ENCODE results near the gene TNFRSF25. TPM values are rescaled to one million over a fixed set of nuclear protein-coding genes. Genes with fewer than 3 reads are reported as not detected.

The TNFRSF25 gene
- total RNA-seq, 1 donor from 2014 or later: 11.4 TPM

DNA sequence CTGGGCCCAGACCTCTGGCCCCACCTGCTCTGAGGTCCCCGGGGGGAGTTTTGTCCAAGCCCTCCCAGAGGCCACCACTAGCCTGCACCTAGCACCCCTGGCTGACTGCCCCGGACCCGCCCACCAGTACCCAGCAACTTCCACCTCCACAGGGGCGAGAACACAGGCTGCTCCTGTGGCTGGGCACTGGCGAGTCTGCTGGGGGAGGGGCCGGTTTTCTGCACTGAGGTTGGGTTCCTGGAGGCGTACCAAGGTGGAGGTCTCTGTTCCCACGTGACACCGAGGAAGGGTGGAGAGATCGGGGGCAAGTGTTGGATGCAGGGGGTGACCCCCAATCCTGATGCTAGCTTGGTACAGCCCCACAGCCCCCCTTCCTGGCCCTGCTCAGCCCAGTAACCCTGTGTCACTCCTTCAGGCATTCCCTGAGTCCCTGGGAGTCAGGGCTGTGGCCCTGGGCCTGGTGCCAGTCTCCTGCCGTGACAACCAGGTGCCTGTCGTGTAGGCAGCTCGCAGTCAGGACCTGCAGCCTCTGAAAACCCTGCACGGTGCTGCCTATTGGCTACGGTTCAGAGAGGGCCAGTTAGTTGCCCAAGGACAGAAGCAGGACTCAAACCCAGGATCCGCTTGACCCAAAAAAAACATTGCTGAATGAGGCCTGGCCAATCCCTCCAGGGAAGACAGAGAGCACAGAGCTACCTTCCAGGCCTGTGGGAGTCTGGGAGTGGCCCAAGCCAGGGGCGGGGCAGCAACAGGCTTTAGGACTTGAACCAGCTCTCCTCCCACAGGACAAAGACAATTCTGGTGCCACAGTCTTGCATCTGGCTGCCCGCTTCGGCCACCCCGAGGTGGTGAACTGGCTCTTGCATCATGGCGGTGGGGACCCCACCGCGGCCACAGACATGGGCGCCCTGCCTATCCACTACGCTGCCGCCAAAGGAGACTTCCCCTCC lies 38.3 kb downstream of the TNFRSF25 start:
- no peak for ATAC-seq
- DNase-seq (ENCODE audit: missing footprints): no peak
- intact Hi-C loops (cut with DNase I): no loop called here

DNA sequence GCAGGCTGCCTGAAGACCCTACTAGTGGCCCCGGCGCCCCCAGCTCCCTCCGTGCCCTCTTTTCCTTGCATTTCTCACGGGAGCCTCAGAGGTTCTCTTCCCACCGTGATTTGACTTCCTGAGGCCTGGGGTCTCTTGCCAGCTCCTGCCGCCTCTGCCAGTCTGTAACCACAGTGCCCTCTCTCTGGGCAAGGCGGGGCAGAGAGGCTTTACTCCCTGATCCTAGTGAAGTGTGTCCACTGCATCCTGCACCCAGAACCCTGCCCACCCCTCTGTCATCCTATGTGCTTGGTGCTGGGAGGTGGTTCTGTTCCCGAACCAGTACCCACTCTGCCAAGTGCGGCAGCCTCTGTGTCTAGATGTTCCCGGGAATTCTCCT lies 39.0 kb downstream of the TNFRSF25 start:
- ATAC-seq: no peak
- no peak for DNase-seq (ENCODE audit: missing footprints)
- intact Hi-C loops (cut with DNase I): no loop called here

DNA sequence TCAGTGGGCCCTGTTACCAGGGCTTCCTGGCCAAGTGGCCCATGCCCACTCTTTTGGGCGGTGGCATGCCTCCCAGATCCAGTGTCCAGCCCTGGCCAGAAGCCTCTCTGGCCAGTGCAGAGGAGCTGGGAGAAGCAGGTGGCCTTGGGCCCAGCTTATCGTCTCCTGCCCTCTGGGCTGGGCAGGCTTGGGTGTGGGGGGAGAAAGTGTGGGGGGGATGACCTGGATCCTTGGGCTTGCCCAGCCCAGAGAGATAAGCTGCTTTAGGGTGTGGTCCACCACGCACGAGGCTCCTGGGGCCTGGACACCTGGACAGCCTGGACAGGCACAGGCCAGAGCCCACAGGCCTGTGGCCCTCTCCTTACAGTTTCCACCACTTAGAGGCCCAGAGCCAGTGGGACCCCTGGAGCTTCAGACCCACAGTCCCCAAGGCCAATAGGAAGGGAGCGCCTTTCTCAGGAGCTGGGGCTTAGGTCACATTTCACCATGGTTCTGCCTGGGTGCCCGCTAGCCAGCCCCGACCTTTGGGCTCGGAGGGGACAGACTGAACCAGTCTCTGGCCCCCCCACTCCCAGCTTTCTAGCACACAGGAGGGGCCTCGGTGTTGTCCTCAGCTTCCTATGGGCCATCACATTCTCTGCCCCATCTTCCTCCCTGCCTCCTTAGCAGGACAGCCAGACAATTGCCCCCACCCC lies 39.5 kb downstream of the TNFRSF25 start:
- intact Hi-C loops (cut with DNase I): no loop called here
- ATAC-seq (no peak), DNase-seq (ENCODE audit: missing footprints) (no peak)

DNA sequence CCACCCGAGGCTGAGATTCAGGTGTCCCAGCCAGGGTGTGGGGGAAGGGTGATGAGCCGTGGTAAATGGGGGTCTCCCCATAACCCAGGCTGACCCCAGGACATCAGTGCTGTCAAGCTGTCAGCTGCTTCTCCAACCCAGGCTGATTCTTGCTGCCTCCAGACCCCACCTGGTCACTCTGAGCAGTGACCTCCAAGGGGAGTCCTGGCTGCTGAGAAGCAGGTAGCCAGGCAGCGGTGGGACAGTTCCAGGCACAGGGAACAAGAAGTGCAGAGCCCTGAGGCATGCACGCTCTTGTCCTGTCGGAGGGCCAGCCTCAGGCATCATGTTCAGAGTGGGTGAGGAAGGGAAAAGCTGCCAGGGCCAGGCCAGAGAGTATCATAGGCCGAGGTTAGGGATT lies 40.3 kb downstream of the TNFRSF25 start:
- DNase-seq (ENCODE audit: missing footprints): no peak
- intact Hi-C loops (cut with DNase I): no loop called here

DNA sequence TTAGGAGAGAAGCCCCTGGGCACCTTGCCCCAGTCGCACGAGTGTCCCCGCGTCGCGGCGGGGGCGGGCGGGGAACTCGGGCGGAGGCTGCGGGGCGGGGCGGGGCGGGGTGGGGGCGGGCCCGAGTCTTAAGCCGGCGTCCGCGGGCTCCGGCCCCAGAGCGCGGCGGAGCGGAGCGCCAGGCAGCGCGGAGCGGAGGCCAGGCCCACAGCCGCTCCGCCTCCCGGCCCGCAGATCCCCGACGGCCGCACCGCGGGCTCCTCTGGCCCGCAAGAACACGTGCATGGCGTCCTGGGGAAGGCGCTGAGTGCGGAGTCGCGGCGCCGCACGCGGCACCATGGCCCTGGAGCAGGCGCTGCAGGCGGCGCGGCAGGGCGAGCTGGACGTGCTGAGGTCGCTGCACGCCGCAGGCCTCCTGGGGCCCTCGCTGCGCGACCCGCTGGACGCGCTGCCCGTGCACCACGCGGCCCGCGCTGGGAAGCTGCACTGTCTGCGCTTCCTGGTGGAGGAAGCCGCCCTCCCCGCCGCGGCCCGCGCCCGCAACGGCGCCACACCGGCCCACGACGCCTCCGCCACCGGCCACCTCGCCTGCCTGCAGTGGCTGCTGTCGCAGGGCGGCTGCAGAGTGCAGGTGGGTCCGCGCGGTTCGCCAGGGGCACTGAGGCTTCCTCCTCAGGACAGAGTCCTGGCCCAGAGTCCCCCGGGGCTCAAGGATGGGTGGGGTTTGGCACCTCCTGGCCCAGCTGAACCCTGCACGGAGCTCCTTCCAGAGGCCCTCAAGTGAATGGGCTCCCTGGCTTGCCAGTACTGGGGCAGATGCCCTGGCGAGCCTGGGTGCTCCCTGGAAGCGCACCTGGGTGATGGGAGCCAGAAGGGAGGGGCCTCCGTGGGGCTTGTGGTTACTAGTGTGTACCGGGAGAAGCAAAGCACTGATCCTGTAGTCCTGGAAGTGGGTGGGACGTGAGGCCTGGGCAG lies 41.1 kb downstream of the TNFRSF25 start, which contains the start of gene ESPN:
Gene ESPN, plus strand, starts transcription at position 158 of the 975 bp plus-strand sequence. Its CDS starts 180 bp downstream, at position 338.
- DNase-seq (ENCODE audit: missing footprints) (no peak), ATAC-seq (no peak)
- intact Hi-C loops (cut with DNase I): no loop called here

More for the DNA sequence above, 40.3 kb downstream of the TNFRSF25 start:
- ATAC-seq: no peak

DNA sequence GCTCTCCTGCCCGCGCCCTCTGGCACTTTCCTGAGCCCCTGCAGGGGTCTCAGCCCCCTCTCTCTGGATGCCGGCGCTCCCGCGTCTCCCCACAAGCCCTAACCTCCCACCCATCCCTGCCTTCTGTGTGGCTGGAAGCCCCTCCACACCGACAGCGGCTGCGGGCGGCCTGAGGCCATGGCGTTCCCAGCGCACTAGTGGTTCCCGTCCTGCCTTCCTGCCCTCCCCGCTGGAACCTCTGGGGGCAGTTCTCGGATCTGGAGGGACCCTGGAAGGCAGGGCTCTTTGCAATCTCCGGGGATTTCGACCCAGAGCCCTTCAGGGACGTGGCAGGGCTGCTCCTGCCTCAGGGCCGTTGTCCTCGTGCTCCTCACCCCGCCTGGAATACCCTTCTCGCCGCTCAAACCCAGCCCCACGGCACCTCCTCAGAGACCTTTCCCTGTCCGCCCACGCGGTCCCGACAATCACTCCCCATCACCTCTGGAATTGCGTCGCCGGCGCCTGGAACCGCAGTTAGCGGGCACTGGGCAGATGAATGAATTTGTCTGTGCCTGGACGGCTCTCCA lies 41.9 kb downstream of the TNFRSF25 start:
- no peak for DNase-seq (ENCODE audit: missing footprints)
- intact Hi-C loops (cut with DNase I): no loop called here
- no peak for ATAC-seq

DNA sequence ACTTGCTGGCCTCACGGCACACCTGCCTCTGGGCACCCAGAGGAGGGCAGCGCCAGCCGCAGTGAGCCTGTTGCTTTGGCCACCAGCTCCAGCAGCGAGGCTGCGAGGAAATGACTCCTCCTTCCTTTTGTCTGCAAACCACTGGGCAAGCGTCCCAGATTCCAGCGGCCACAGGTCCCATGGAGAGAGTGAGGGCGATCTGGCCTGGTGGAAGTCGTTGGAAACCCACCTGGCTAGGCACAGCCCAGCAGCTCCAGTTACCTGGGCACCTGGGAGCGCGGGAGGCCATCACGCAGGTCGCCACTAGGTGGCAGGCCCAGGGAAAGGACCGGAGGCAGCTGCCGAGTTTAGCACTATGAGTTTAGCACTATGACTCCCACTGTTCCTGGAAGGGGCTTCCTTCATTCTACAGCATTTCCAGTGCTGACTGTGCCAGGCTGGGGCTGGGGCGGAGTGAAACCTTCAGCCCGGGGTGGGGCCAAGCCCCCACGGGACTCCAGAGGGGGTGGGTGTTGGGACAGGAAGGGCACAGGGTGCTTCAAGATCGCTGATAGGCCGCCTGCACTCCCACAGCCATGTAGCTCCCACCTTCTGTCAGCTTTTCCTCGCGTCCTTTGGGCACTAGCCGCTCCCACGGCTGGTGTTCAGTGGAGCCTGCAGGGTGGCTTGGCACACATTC lies 42.5 kb downstream of the TNFRSF25 start:
- intact Hi-C loops (cut with DNase I): no loop called here
- ATAC-seq (no peak), DNase-seq (ENCODE audit: missing footprints) (no peak)

DNA sequence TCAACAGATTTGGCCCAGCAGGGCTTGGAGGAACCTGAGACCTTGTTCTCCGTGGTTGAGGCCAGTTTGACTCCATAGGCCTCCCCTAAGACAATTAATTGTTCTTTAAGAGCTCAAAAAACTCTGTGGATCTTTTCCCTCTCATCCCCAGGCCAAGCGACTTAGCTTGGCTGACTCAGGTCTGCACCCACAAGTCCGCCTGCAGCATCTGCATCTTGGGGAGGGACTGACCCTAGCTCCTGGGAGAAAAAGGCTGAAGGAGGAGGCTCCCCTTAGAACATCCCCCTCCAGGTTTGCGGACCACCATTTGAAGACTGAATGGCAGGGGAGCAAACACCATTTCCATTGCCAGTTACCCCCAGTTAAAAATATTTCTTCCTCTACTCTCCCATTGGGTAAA lies 44.7 kb downstream of the TNFRSF25 start:
- intact Hi-C loops (cut with DNase I): no loop called here
- DNase-seq (ENCODE audit: missing footprints) (no peak), ATAC-seq (no peak)

DNA sequence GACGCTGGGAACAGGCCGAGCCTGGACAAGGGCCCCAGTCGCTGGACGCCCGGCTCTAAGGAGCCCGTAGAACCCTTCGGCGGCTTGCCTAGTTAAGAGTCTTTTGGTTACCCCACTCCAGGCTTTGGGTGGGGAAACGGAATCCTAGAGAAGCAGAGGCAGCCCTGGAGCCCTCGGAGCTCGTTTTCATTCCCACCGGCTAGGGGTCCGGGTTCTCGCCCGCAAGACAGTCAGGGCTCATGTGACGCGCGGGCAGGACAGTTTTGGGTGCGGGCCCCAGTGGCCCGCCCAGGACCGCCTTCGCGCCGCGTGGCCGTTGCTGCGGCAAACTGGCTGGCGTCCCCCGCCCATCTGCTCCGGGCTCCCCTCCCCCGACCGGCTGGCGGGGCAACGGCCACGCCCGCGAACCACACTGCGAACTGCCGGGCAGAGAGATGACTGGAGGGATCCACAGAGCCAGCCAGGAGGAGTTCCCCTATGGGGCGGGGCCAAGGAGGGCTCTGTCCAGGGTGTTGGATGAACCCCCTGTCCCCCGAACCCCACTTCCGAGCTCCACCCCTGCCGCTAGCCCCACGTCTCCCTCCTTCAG lies 45.4 kb downstream of the TNFRSF25 start:
- ATAC-seq (no peak), DNase-seq (ENCODE audit: missing footprints) (no peak)
- intact Hi-C loops (cut with DNase I): no loop called here

DNA sequence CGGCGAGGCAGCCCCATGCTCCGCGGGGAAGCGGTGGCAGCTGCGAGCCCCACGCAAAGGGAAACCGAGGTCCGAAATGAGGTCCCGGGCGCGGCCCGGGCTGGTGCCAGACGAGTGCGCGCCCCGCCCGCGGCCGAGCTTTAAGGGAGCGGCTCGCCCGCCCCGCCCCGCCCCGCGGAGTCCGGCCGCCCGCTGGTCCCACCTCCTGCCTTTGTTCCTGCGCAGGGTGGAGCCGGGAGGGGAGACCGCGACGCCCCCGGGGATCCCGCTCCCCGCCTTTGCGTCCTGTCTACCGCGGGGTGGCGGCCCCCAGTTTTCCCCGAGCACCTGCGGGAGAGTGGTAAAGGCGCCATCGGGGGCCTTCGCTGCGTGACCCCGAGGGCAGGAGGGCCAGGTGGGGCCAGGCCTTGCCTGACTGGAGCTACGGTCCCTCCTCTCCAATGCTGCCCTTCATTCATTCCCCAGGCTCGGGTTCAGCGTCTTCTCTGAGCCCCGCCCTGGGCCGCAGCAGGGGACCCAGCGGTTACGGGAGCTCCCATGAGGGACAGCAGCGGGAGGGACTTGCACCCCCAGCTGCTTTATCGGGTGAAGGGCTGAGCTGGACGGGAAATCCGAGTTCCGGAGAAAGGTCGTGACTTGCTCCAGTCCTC lies 46.0 kb downstream of the TNFRSF25 start, which contains the start of gene HES2:
Gene HES2, minus strand, starts transcription at position 116 of the 650 bp plus-strand sequence. Its CDS starts 99 bp downstream, at position 17.
- ATAC-seq: no peak
- intact Hi-C loops (cut with DNase I): no loop called here

DNA sequence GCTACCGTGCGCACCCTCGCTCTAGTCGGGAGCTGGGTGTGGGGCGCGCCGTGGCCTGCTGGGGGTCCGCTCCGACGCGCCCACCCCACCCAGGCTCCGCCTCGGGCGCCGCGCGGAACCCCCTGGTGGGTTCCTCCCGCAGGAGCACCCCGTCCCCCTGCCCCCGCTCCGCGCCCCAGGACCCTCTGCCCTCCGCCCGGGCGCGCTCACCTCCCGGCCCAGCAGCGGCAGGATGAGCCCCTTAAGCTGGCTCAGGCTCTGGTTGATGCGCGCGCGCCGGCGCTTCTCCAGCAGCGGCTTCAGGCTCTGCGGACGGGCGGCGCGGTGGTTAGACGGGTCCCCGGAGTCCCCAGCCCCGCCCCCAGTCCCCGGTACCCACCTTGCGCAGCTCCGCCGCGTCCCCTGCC lies 46.6 kb downstream of the TNFRSF25 start:
- DNase-seq (ENCODE audit: missing footprints) (no peak), ATAC-seq (no peak)
- intact Hi-C loops (cut with DNase I): no loop called here

More for the DNA sequence above, 46.0 kb downstream of the TNFRSF25 start, which contains the start of gene HES2:
- DNase-seq (ENCODE audit: missing footprints): no peak

DNA sequence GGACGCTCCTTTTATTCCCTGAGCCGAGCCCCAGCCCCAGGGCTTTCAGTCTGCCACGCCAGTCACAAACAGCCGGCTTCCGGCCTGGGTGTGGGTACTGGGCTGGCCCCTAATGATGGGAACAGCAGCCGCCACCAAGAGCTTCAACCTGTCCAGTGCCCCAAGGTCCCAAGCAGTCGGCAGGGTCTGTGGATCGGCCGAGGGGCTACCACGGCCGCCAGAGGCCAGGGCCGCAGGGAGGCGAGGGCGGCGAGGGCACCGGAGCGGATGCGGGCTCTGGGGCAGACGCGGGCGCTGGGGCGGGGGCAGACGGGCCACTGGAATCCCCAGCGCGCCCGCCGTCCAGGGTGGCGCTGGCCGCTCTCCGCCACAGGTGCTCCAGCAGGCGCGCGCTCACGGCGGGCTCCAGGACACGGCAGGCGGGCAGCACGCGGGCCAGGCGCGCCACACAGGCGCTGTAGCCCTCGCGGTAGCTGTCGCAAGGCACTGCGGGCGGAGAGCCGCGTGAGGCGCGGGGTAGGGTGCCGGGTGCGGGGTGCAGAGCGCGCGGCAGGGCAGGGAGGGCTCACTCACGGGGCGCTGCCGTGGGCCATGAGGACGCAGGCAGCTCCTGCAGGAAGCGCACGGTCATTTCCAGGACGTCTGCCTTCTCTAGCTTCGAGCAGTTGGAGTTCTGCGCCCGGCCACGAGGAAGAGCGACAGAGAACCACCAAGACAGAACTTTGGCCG lies 47.1 kb downstream of the TNFRSF25 start:
- ATAC-seq (no peak), DNase-seq (ENCODE audit: missing footprints) (no peak)
- intact Hi-C loops (cut with DNase I): no loop called here

DNA sequence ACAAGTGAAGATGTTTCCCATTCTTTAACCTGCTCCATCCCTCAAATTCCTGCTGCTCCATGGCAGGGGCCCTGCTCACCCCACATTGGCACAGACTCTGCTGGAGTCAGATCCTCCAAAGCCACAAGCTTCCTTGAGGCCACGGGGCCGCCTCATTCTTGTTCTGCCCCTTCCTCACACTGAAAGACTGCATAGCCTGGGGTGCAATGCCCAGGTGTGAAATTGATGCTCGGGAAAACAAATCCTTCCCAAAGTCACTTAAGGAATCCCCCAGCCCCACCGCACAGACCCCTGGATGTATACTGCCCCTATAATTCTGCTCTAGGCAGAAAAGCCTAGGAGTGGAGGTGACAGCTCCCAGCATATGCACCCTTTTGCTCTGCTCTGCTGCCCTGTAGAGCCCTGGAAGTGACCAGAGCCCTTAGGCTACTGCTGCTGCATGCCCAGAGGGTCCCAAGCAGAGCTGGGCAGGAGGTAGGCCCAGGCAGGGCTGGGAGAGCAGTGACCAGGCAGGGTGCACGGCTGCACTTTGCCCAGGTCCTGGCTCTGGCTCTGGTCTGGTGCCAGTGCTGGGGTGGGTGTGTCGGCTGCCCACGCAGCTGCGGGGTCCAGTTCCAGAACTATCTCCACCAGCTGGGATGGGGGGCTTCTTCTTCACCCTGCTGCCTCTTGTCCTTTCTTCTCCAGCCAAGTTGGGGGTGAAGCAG lies 47.9 kb downstream of the TNFRSF25 start:
- intact Hi-C loops (cut with DNase I): no loop called here

DNA sequence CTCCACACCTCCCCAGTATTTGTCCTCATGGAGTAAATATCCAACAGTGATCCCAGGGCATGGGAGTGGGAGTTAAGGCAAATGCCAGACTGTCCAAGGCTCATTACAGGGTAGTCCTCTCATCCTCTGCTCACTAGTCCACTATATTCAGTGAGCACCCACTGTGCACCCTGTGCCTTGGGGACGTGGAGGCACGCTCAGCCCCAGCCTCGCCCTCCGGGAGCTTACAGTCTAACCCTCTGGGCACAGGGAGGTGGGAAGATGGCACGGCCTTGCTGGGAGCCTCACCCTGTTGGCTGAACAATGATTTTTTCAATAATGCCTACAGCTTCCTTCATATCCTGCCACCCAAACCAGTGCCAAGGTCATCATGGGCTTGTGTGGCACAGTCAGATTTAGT lies 49.1 kb downstream of the TNFRSF25 start:
- no peak for DNase-seq (ENCODE audit: missing footprints)
- no peak for ATAC-seq
- intact Hi-C loops (cut with DNase I): no loop called here

More for the DNA sequence above, 47.9 kb downstream of the TNFRSF25 start:
- DNase-seq (ENCODE audit: missing footprints) (no peak), ATAC-seq (no peak)

DNA sequence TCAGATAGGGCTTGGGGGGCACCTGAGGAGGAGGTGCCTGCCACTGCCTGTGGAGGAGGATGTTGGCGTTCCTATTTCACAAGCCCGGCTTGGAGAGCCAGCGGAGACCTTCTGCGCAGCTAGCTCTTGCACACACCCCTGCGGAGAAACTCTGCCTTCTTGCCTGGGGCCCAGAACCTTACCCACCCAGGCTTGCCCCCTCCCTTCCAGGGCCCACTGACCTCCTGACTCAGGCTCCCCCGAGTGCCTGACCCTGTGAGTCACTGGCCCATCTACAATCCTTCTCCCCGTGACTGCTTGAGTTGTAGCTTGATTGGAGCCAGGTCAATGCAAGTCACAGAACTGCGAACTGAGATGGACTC lies 49.7 kb downstream of the TNFRSF25 start:
- peak; percentile 20 for DNase-seq (ENCODE audit: missing footprints)
- no peak for ATAC-seq
- intact Hi-C loops (cut with DNase I): no loop called here

Data from Right ventricle myocardium inferior (tissue), 1 donor.